ENCODE results near the gene TCERG1L. TPM values are rescaled to one million over a fixed set of nuclear protein-coding genes. Genes with fewer than 3 reads are reported as not detected.

The TCERG1L gene
- total and polyA plus RNA-seq, 3 experiments from 2014 or later = 0.07 to 0.93 (median 0.68) TPM

DNA sequence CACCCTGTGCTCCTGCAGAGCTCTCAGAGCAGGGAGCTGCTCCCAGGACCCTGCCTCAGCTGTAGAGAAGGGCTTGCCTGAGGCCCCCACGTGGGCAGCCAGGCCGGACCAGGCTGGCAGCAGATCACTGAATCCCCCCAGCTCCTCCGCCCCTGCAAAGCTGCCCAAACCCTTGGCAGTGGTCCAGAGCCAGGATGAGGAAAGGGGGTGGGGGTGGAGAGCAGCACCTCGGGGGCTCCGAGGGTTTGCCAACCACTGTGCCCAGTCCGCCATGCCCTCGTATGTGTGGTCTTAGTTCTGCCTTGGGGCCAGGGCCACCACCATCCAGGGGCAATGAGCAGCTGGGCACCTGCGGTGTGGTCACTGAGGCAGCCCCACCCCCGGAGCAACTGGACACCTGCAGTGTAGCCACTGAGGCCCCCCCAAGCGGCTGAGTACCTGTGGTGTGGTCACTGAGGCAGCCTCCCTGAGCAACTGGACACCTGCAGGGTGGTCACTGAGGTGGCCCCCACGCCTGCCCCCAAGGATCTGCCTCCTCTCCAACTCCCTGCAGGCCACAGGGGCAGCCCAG lies 90.8 kb downstream of the TCERG1L start:
- POLR2A ChIA-PET = no interaction called here
- Histone ChIP-seq H3K27ac (ENCODE audit: low read depth, low read length) (no peak overlapping the region), H3K36me3 (ENCODE audit: insufficient read depth, low read length) (no peaks in the 10 kb centered on the region), H3K9me3 (ENCODE audit: low read length) (no peaks in the 10 kb centered on the region), H3K4me3 (ENCODE audit: low read length) (no peak overlapping the region), H3K27me3 (ENCODE audit: insufficient read depth, low read length, poor library complexity, severe bottlenecking) (no peaks in the 10 kb centered on the region), H3K4me1 (ENCODE audit: insufficient read depth, low read length) (no peaks in the 10 kb centered on the region)
- Mint-ChIP-seq H3K36me3 (no peaks in the 10 kb centered on the region), H3K9me3 (peaks cover 0 to 3% (median 0%) of the 10 kb centered on the region in 5 donors), H3K4me1 (no peaks in the 10 kb centered on the region), H3K27ac (no peak overlapping the region), H3K27me3 (peaks cover 0 to 3% of the 10 kb centered on the region in 2 donors), H3K4me3 (no peak overlapping the region)
- peak in 1 of 5 donors; percentile 40 for DNase-seq
- CTCF ChIA-PET = no interaction called here

GRCh38 chr10:131219955-131220489 lies 91.5 kb downstream of the TCERG1L start:
- no peak overlapping the region for H3K27ac ChIP-seq (ENCODE audit: low read depth, low read length)
- CTCF ChIA-PET = no interaction called here
- H3K9me3 Mint-ChIP-seq = peaks cover 0 to 4% (median 0%) of the 10 kb centered on the region in 5 donors
- no peaks in the 10 kb centered on the region for H3K4me1 ChIP-seq (ENCODE audit: insufficient read depth, low read length)
- no peaks in the 10 kb centered on the region for H3K9me3 ChIP-seq (ENCODE audit: low read length)
- peaks cover 0 to 5% of the 10 kb centered on the region in 2 donors for H3K27me3 Mint-ChIP-seq
- H3K36me3 Mint-ChIP-seq = no peaks in the 10 kb centered on the region
- POLR2A ChIA-PET = no interaction called here
- no peak overlapping the region for H3K4me3 ChIP-seq (ENCODE audit: low read length)
- no peaks in the 10 kb centered on the region for H3K27me3 ChIP-seq (ENCODE audit: insufficient read depth, low read length, poor library complexity, severe bottlenecking)
- DNase-seq = peak in 1 of 5 donors; percentile 34
- H3K4me1 Mint-ChIP-seq = no peaks in the 10 kb centered on the region
- H3K36me3 ChIP-seq (ENCODE audit: insufficient read depth, low read length) = no peaks in the 10 kb centered on the region
- no peak overlapping the region for H3K4me3 Mint-ChIP-seq
- no peak overlapping the region for H3K27ac Mint-ChIP-seq

- Mint-ChIP-seq H3K36me3 (no peaks in the 10 kb centered on the region), H3K9me3 (peaks cover 0 to 4% (median 0%) of the 10 kb centered on the region in 5 donors), H3K4me1 (no peaks in the 10 kb centered on the region), H3K27ac (no peak overlapping the region), H3K4me3 (no peak overlapping the region), H3K27me3 (peaks cover 0 to 5% of the 10 kb centered on the region in 2 donors)
- H3K36me3 ChIP-seq (ENCODE audit: insufficient read depth, low read length) = no peaks in the 10 kb centered on the region
- H3K27ac ChIP-seq (ENCODE audit: low read depth, low read length) = no peak overlapping the region
- POLR2A ChIA-PET = no interaction called here
- CTCF ChIA-PET = no interaction called here
- no peaks in the 10 kb centered on the region for H3K9me3 ChIP-seq (ENCODE audit: low read length)
- peak in 1 of 5 donors; percentile 14 for DNase-seq
- no peaks in the 10 kb centered on the region for H3K4me1 ChIP-seq (ENCODE audit: insufficient read depth, low read length)
- no peaks in the 10 kb centered on the region for H3K27me3 ChIP-seq (ENCODE audit: insufficient read depth, low read length, poor library complexity, severe bottlenecking)
- H3K4me3 ChIP-seq (ENCODE audit: low read length) = no peak overlapping the region
These were observed 92.0 kb downstream of the TCERG1L start for GRCh38 chr10:131219584-131219886.

- Histone ChIP-seq H3K27me3 (ENCODE audit: insufficient read depth, low read length, poor library complexity, severe bottlenecking) (no peaks in the 10 kb centered on the region), H3K36me3 (ENCODE audit: insufficient read depth, low read length) (no peaks in the 10 kb centered on the region), H3K9me3 (ENCODE audit: low read length) (no peaks in the 10 kb centered on the region), H3K4me3 (ENCODE audit: low read length) (no peak overlapping the region), H3K27ac (ENCODE audit: low read depth, low read length) (no peak overlapping the region), H3K4me1 (ENCODE audit: insufficient read depth, low read length) (no peaks in the 10 kb centered on the region)
- Mint-ChIP-seq H3K4me3 (no peak overlapping the region), H3K9me3 (peaks cover 0 to 4% (median 0%) of the 10 kb centered on the region in 5 donors), H3K4me1 (no peaks in the 10 kb centered on the region), H3K27me3 (peaks cover 0 to 9% of the 10 kb centered on the region in 2 donors), H3K36me3 (no peaks in the 10 kb centered on the region), H3K27ac (no peak overlapping the region)
- DNase-seq = peak in 1 of 5 donors; percentile 37
- ChIA-PET CTCF (no interaction called here), POLR2A (no interaction called here)
These were observed 92.5 kb downstream of the TCERG1L start for GRCh38 chr10:131218811-131219583.

DNA sequence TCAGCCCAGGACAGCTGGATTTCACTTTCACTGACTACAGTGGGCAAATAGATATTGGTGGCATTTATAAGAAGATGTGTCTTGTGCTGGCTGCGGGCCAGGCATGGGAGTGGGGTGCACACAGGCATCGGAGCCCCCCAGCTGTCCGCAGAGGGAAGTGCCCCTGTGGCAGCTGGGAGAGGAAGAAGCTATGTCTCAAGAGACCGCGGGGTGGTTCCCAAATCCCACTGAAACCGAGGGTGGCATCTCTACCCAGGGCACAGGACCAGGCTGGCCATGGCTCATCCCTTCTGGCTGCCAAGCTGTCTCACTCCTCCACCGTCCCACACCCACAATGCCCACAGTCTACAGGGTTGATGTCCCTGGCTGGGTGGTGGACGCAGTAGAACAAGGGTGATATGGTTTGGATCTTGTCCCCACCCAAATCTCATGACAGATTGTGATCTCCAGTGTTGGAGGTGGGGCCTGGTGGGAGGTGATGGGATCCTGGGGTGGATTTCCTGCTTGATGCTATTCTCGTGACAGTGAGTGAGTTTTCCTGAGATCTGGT lies 94.8 kb downstream of the TCERG1L start:
- Mint-ChIP-seq H3K9me3 (peaks cover 0 to 4% (median 0%) of the 10 kb centered on the region in 5 donors), H3K4me1 (no peaks in the 10 kb centered on the region), H3K27ac (no peak overlapping the region), H3K4me3 (no peak overlapping the region), H3K27me3 (peaks cover 0 to 11% of the 10 kb centered on the region in 2 donors), H3K36me3 (no peaks in the 10 kb centered on the region)
- H3K9me3 ChIP-seq (ENCODE audit: low read length) = no peaks in the 10 kb centered on the region
- H3K4me1 ChIP-seq (ENCODE audit: insufficient read depth, low read length) = no peaks in the 10 kb centered on the region
- ChIA-PET POLR2A (no interaction called here), CTCF (no interaction called here)
- no peak overlapping the region for H3K4me3 ChIP-seq (ENCODE audit: low read length)
- H3K27ac ChIP-seq (ENCODE audit: low read depth, low read length) = no peak overlapping the region
- H3K36me3 ChIP-seq (ENCODE audit: insufficient read depth, low read length) = no peaks in the 10 kb centered on the region
- peak in 1 of 5 donors; percentile 26 for DNase-seq
- no peaks in the 10 kb centered on the region for H3K27me3 ChIP-seq (ENCODE audit: insufficient read depth, low read length, poor library complexity, severe bottlenecking)

- peak in 1 of 5 donors; percentile 5 for DNase-seq
- no peaks in the 10 kb centered on the region for H3K4me1 Mint-ChIP-seq
- H3K36me3 ChIP-seq (ENCODE audit: insufficient read depth, low read length) = no peaks in the 10 kb centered on the region
- H3K27ac ChIP-seq (ENCODE audit: low read depth, low read length) = no peak overlapping the region
- H3K4me3 Mint-ChIP-seq = no peak overlapping the region
- H3K4me1 ChIP-seq (ENCODE audit: insufficient read depth, low read length) = no peaks in the 10 kb centered on the region
- no peak overlapping the region for H3K27ac Mint-ChIP-seq
- no peak overlapping the region for H3K4me3 ChIP-seq (ENCODE audit: low read length)
- ChIA-PET POLR2A (no interaction called here), CTCF (no interaction called here)
- no peaks in the 10 kb centered on the region for H3K9me3 ChIP-seq (ENCODE audit: low read length)
- peaks cover 0 to 11% of the 10 kb centered on the region in 2 donors for H3K27me3 Mint-ChIP-seq
- no peaks in the 10 kb centered on the region for H3K36me3 Mint-ChIP-seq
- H3K27me3 ChIP-seq (ENCODE audit: insufficient read depth, low read length, poor library complexity, severe bottlenecking) = no peaks in the 10 kb centered on the region
- H3K9me3 Mint-ChIP-seq = peaks cover 0 to 4% (median 0%) of the 10 kb centered on the region in 5 donors
These were observed 95.7 kb downstream of the TCERG1L start for GRCh38 chr10:131215776-131216175.

DNA sequence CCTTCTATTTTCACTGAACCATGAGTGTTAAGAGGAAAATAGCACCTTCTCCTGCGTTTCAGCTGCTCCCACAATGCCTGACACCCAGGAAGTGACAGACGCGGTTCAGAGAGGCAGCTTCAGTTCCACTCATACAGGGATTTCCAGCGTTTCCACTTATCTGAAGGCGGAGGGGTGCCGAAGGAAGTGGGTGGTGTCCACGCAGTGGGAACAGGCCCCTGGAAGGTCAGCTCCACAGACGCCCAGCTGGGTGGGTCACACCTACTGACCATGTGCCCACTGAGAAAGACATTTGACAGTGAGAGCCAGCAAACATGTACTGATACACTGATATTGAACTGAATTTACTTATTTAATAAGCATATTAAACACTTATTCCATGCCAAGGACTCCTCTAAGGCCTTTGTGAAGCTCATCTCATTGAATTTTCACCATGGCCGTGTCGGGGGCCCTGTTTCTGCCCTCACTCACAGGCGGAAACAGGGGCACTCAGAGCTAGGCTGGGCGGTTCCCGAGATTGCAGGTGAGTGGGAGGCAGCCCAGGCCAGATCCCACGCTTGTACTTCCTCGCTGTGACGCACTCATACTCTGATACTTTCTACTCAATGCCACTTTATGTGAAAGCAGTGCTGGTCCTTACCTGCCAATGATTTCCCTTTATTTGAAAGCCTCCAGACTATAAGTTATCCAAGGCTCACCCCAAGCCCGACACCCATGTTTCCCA lies 96.8 kb downstream of the TCERG1L start:
- POLR2A ChIA-PET = no interaction called here

More for the DNA sequence above, 96.8 kb downstream of the TCERG1L start:
- no peaks in the 10 kb centered on the region for H3K36me3 ChIP-seq (ENCODE audit: insufficient read depth, low read length)
- H3K4me3 ChIP-seq (ENCODE audit: low read length) = no peak overlapping the region
- no peak overlapping the region for H3K4me3 Mint-ChIP-seq
- peak in 1 of 5 donors; percentile 32 for DNase-seq
- H3K27ac ChIP-seq (ENCODE audit: low read depth, low read length) = no peak overlapping the region
- peaks cover 0 to 11% of the 10 kb centered on the region in 2 donors for H3K27me3 Mint-ChIP-seq
- no peaks in the 10 kb centered on the region for H3K36me3 Mint-ChIP-seq
- H3K4me1 ChIP-seq (ENCODE audit: insufficient read depth, low read length) = no peaks in the 10 kb centered on the region
- CTCF ChIA-PET = no interaction called here
- H3K4me1 Mint-ChIP-seq = no peaks in the 10 kb centered on the region
- peaks cover 0 to 4% (median 0%) of the 10 kb centered on the region in 5 donors for H3K9me3 Mint-ChIP-seq
- no peak overlapping the region for H3K27ac Mint-ChIP-seq
- H3K27me3 ChIP-seq (ENCODE audit: insufficient read depth, low read length, poor library complexity, severe bottlenecking) = no peaks in the 10 kb centered on the region
- H3K9me3 ChIP-seq (ENCODE audit: low read length) = no peaks in the 10 kb centered on the region
